Liver (tissue), 3 donors: ENCODE data around the gene CLEC1B.

Source experiments
- CTCF ChIP-seq: fragments of 150-350 bp; IDR thresholded peaks from 2 replicates; pipeline ENCODE4 v1.5.1; 2017; ENCODE audit warnings: improper control_type of control experiment, low read depth, low read length; ENCODE audit not compliant: missing input control
- GABPA ChIP-seq, 2 donors: IDR thresholded peaks in 1 of 2; conservative IDR thresholded peaks in 1 of 2; 2 replicates each; pipeline ENCODE4 v1.6.1; 2016; ENCODE audit warnings: antibody characterized with exemption in 2 of 2, mild to moderate bottlenecking in 1 of 2, moderate library complexity in 1 of 2
- HNF4A ChIP-seq, 2 donors: conservative IDR thresholded peaks; 2 replicates each; pipeline ENCODE4 v1.6.1; 2016; ENCODE audit warnings: antibody characterized with exemption in 2 of 2, mild to moderate bottlenecking in 2 of 2
- HNF4G ChIP-seq: IDR thresholded peaks from 2 replicates; pipeline ENCODE4 v1.6.1; 2016; ENCODE audit warnings: antibody characterized with exemption
- RAD21 ChIP-seq, 2 donors: IDR thresholded peaks; 2 replicates each; pipeline ENCODE4 v1.6.1; 2016; ENCODE audit warnings: antibody characterized with exemption in 2 of 2, mild to moderate bottlenecking in 2 of 2
- REST ChIP-seq: IDR thresholded peaks from 2 replicates; pipeline ENCODE4 v1.6.1; 2016; ENCODE audit warnings: antibody characterized with exemption, mild to moderate bottlenecking
- RXRA ChIP-seq, 2 donors: IDR thresholded peaks; 2 replicates each; pipeline ENCODE4 v1.6.1; 2017 to 2018; ENCODE audit warnings: antibody characterized with exemption in 2 of 2, mild to moderate bottlenecking in 1 of 2
- YY1 ChIP-seq: IDR thresholded peaks from 2 replicates; pipeline ENCODE4 v1.6.1; 2016; ENCODE audit warnings: antibody characterized with exemption, mild to moderate bottlenecking
- ZBTB33 ChIP-seq: IDR thresholded peaks from 2 replicates; pipeline ENCODE4 v1.6.1; 2016; ENCODE audit warnings: antibody characterized with exemption
- donor health status: healthy.
- donor health status: healthy.

DNA sequence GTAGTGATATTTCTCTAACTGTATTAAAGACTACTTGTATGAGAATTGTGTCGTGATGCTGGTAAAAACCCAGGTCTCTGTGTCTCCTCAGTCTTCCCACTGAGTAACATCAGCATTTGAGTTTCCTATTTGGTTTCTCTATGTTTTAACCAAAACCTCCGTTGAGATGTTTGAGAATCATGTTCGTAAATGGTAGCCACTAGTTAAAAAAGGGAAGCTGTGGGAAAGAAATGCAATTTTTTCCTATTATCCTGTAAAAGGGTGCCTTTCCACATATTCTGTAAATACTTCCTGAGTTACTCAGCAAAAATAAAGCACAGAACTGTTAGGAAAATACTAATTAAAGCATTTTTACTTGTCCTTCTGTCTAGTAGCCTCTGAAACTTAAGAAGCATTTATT, 7.0 kb downstream of the CLEC1B start:
- TF ChIP-seq RAD21 (IDR thresholded peaks at IDR 0.05) (no peak), HNF4A (conservative IDR thresholded peaks at IDR 0.05) (no peak), GABPA (IDR thresholded peaks at IDR 0.05 in 1 of 2, conservative IDR thresholded peaks at IDR 0.05 in 1 of 2) (no peak), CTCF (no peak), REST (no peak), YY1 (no peak), HNF4G (no peak), ZBTB33 (no peak), RXRA (IDR thresholded peaks at IDR 0.05) (no peak)
